Measurements from ENCODE around the gene KAZN.

DNA sequence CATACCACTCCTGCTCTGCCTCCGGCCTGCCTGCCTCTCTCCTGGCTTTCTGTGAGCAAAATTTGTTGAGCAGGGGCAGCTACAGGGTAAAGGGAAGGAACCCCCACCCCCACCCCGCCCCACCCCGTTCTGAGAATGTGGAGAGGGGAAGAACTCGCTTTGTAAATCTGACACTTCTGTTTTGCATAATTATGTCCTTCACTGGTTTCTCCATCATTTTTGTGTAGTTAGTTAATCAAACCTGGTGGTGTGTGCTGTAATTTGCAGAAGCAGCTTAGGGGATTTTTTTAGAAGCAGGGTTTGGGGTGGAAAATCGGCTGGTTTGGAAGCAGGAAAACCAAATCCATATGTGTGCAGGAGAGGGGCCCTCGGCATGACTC is 497.0 kb downstream of the KAZN start:
- TF ChIP-seq, protein P1, sequence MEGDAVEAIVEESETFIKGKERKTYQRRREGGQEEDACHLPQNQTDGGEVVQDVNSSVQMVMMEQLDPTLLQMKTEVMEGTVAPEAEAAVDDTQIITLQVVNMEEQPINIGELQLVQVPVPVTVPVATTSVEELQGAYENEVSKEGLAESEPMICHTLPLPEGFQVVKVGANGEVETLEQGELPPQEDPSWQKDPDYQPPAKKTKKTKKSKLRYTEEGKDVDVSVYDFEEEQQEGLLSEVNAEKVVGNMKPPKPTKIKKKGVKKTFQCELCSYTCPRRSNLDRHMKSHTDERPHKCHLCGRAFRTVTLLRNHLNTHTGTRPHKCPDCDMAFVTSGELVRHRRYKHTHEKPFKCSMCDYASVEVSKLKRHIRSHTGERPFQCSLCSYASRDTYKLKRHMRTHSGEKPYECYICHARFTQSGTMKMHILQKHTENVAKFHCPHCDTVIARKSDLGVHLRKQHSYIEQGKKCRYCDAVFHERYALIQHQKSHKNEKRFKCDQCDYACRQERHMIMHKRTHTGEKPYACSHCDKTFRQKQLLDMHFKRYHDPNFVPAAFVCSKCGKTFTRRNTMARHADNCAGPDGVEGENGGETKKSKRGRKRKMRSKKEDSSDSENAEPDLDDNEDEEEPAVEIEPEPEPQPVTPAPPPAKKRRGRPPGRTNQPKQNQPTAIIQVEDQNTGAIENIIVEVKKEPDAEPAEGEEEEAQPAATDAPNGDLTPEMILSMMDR (IDR thresholded peaks at IDR 0.05 in 8 of 11, conservative IDR thresholded peaks at IDR 0.05 in 3 of 11), result no peak
- TF ChIP-seq POLR2AphosphoS5 (IDR thresholded peaks at IDR 0.05) (no peak), POLR2A (IDR thresholded peaks at IDR 0.05) (no peak)
